DOHH2 (cell line): Measurements from ENCODE around the gene CACNA1B.

Experiments
- EZH2phosphoT487 ChIP-seq: fragments of 200-600 bp; sonication (generic); IDR thresholded peaks from 2 replicates; pipeline ENCODE4 v1.6.1; 2017; ENCODE audit warnings: borderline replicate concordance, mild to moderate bottlenecking, antibody characterized with exemption, low read length, moderate library complexity, mixed read lengths
- TF ChIP-seq, protein P1 (sequence below): fragments of 200-600 bp; sonication (generic); IDR thresholded peaks from one replicate; pipeline ENCODE4 v1.5.1; 2014; ENCODE audit warnings: antibody characterized with exemption, mild to moderate bottlenecking, low read depth, low read length; ENCODE audit not compliant: poor library complexity, severe bottlenecking

DNA sequence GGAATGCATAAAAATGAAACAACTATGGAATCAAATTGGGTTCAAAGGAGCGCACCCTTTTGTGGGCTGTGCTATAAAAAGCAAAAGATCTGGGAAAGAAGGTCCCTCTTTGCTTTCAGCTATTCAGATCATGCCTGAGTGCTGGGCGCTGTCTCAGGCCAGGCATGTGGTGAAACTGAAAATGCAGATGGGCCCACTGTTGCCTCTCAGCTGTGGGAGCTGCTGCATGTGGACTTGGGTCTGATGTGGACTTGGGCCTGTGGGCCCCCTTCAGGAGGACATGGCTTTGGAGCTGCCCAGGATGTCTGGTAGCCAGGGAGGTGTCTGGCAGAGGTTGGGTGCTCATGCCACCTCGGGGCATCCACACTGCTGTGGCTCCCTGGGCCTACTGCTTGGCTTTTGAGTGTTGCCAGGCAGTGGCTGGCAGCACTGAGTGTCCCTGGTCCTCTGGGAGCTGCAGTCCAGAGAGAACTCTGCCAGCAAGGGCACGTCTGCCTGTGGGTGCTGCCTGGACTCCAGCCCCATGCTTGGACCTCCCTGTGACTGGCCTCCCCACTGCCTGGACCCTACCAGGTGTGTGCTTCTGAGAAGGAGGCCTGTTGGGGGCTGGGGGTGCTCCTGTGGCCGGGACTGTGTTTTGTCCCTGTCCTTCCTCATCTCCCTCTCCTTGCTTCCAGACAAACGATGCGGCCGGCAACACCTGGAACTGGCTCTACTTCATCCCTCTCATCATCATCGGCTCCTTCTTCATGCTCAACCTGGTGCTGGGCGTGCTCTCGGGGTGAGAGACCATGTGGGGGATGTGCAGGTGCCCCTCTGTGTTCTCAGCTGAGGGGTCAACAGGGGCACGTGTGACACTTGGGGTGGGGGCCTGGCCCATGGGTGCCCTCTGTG, 74.3 kb downstream of the CACNA1B start:
- no peak for TF ChIP-seq EZH2phosphoT487
- TF ChIP-seq, protein P1, sequence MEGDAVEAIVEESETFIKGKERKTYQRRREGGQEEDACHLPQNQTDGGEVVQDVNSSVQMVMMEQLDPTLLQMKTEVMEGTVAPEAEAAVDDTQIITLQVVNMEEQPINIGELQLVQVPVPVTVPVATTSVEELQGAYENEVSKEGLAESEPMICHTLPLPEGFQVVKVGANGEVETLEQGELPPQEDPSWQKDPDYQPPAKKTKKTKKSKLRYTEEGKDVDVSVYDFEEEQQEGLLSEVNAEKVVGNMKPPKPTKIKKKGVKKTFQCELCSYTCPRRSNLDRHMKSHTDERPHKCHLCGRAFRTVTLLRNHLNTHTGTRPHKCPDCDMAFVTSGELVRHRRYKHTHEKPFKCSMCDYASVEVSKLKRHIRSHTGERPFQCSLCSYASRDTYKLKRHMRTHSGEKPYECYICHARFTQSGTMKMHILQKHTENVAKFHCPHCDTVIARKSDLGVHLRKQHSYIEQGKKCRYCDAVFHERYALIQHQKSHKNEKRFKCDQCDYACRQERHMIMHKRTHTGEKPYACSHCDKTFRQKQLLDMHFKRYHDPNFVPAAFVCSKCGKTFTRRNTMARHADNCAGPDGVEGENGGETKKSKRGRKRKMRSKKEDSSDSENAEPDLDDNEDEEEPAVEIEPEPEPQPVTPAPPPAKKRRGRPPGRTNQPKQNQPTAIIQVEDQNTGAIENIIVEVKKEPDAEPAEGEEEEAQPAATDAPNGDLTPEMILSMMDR: no peak
